Measurements from ENCODE around the gene NAXE. TPM values are rescaled to one million over a fixed set of nuclear protein-coding genes. Genes with fewer than 3 reads are reported as not detected.

Gene NAXE
- total RNA-seq, 1 donor from 2014 or later, result 32.8 TPM

DNA sequence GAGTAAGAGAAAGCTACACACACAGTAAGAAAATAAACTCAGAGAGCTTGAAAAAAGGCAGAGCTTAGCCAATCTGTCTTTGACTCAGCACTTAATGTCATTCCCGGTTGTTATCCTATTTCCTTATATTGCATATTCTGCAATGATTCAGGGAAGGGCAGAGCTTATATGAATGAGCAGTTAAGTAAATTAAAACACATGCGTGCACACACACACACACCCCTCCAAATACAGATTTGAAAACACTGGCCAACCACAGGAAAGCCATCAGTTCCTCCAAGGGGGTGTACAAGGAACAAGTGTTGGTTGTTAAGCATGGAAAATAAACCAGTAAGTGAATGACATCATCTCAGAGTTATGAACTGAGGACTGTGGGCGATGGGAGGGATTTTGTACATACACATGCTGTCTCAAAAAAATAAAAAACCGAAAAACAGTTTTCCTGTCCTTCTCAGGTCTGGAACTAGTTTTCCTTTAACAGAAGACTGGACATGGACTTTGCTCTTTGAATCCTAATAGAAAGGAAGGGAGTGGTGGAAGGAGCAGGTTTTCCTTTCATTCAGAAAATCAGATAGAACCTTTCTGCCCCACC, 20.2 kb upstream of the NAXE start:
- Histone ChIP-seq H3F3A (ENCODE audit: low read depth) (no peaks in the 10 kb centered on the region), H3K4me1 (peaks cover 6% of the 10 kb centered on the region), H2AFZ (replicated peaks) (no peak overlapping the region), H3K9ac (peak overlapping the region; percentile 52), H3K4me2 (peak overlapping the region; percentile 84), H3K27ac (no peak overlapping the region), H3K79me2 (ENCODE audit: low read depth) (peaks cover 26% of the 10 kb centered on the region), H3K27me3 (no peaks in the 10 kb centered on the region), H3K4me3 (peak overlapping the region; percentile 68), H3K9me3 (ENCODE audit: low read depth) (no peaks in the 10 kb centered on the region), H3K36me3 (no peaks in the 10 kb centered on the region), H4K20me1 (ENCODE audit: low read depth) (no peaks in the 10 kb centered on the region)
- TF ChIP-seq EZH2phosphoT487 (IDR thresholded peaks at IDR 0.05), result no peak
- TF ChIP-seq CTCF (IDR thresholded peaks at IDR 0.05), result no peak
- peak; percentile 4 for TF ChIP-seq EZH2 (IDR thresholded peaks at IDR 0.05)
- Mint-ChIP-seq H3K27me3 (ENCODE audit: insufficient read depth, low read depth) (peaks cover 3% of the 10 kb centered on the region), H3K4me3 (peak overlapping the region; percentile 96), H3K9me3 (no peaks in the 10 kb centered on the region), H3K27ac (peak overlapping the region; percentile 58), H3K36me3 (peaks cover 9% of the 10 kb centered on the region), H3K4me1 (peaks cover 19% of the 10 kb centered on the region)
- DNase-seq (ENCODE audit: low spot score), result no peak

GRCh38 chr1:156571919-156572662, 19.5 kb upstream of the NAXE start, which contains the start of gene IQGAP3:
TSS of gene IQGAP3 (minus strand) at chr1:156572565. CDS start at chr1:156572529, 36 bp downstream.
- Mint-ChIP-seq H3K4me3 (peak within 1 kb of the TSS; percentile 96), H3K27me3 (ENCODE audit: insufficient read depth, low read depth) (peaks cover 3% of the 10 kb centered on the region), H3K4me1 (peaks cover 19% of the 10 kb centered on the region), H3K9me3 (no peaks in the 10 kb centered on the region), H3K27ac (peak within 1 kb of the TSS; percentile 58), H3K36me3 (peaks cover 8% of the 10 kb centered on the region)
- DNase-seq (ENCODE audit: low spot score), result peak; percentile 95
- H3K9ac ChIP-seq, result peak within 1 kb of the TSS; percentile 52
- peak within 1 kb of the TSS; percentile 84 for H3K4me2 ChIP-seq
- H3K27ac ChIP-seq, result no peak within 1 kb of the TSS
- H3K27me3 ChIP-seq, result no peaks in the 10 kb centered on the region
- peaks cover 6% of the 10 kb centered on the region for H3K4me1 ChIP-seq
- H4K20me1 ChIP-seq (ENCODE audit: low read depth), result no peaks in the 10 kb centered on the region
- peak within 1 kb of the TSS; percentile 74 for H2AFZ ChIP-seq (replicated peaks)
- TF ChIP-seq CTCF (IDR thresholded peaks at IDR 0.05) (no peak), EZH2 (IDR thresholded peaks at IDR 0.05) (peak; percentile 38), EZH2phosphoT487 (IDR thresholded peaks at IDR 0.05) (no peak)
- peaks cover 26% of the 10 kb centered on the region for H3K79me2 ChIP-seq (ENCODE audit: low read depth)
- no peaks in the 10 kb centered on the region for H3K36me3 ChIP-seq
- no peaks in the 10 kb centered on the region for H3K9me3 ChIP-seq (ENCODE audit: low read depth)
- H3F3A ChIP-seq (ENCODE audit: low read depth), result no peaks in the 10 kb centered on the region
- H3K4me3 ChIP-seq, result peak within 1 kb of the TSS; percentile 68

DNA sequence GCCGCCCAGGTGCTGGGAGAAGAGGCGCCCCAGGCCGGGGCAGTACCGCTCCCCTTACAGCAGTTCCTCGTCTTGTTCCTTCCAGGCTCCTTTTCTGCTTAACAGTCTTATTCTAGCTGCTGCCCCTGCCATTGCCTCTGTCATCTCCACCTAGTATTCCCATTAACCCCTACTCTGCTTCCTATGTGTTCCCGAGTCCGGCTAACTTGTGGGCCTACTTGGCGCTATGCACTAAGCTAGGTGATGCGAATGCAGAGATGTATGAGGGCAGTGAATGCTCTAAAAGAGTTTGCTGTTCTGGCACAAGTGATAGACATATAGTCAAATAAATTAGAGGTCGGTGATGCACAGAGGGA, 18.9 kb upstream of the NAXE start:
- Histone ChIP-seq H3K27me3 (no peaks in the 10 kb centered on the region), H3K36me3 (no peaks in the 10 kb centered on the region), H3K4me1 (peaks cover 6% of the 10 kb centered on the region), H4K20me1 (ENCODE audit: low read depth) (no peaks in the 10 kb centered on the region), H3K9me3 (ENCODE audit: low read depth) (no peaks in the 10 kb centered on the region), H3K79me2 (ENCODE audit: low read depth) (peaks cover 26% of the 10 kb centered on the region), H3K9ac (no peak overlapping the region), H3K4me3 (peak overlapping the region; percentile 68), H3K4me2 (peak overlapping the region; percentile 84), H3K27ac (no peak overlapping the region), H3F3A (ENCODE audit: low read depth) (no peaks in the 10 kb centered on the region), H2AFZ (replicated peaks) (peak overlapping the region; percentile 74)
- peak overlapping the region; percentile 96 for H3K4me3 Mint-ChIP-seq
- H3K36me3 Mint-ChIP-seq, result peaks cover 6% of the 10 kb centered on the region
- peaks cover 3% of the 10 kb centered on the region for H3K27me3 Mint-ChIP-seq (ENCODE audit: insufficient read depth, low read depth)
- peaks cover 21% of the 10 kb centered on the region for H3K4me1 Mint-ChIP-seq
- no peak for TF ChIP-seq CTCF (IDR thresholded peaks at IDR 0.05)
- no peak for TF ChIP-seq EZH2phosphoT487 (IDR thresholded peaks at IDR 0.05)
- no peak for TF ChIP-seq EZH2 (IDR thresholded peaks at IDR 0.05)
- no peaks in the 10 kb centered on the region for H3K9me3 Mint-ChIP-seq
- no peak overlapping the region for H3K27ac Mint-ChIP-seq
- DNase-seq (ENCODE audit: low spot score), result no peak

All from neural progenitor cell (in vitro differentiated cells).